ENCODE measurements around the gene MLIP.
A peak's percentile ranks its signal among the peaks of the same experiment; 100 is the strongest.
"Not testable (repeated sequence)": the region's sequence is repeated elsewhere in the genome, so short reads cannot be mapped to it uniquely, and the experiment has no call there.

MLIP gene

GRCh38 chr6:54232703-54233102 is 121.5 kb downstream of the MLIP start:
- no peak for DNase-seq

GRCh38 chr6:54234539-54234938 is 123.3 kb downstream of the MLIP start:
- no peak for DNase-seq

GRCh38 chr6:54236984-54237383 is 125.7 kb downstream of the MLIP start:
- no peak for DNase-seq

- DNase-seq, result no peak
Measured at GRCh38 chr6:54238396-54238795, 127.2 kb downstream of the MLIP start.

GRCh38 chr6:54243699-54244098 is 132.5 kb downstream of the MLIP start:
- DNase-seq, result no peak

GRCh38 chr6:54244430-54244829 is 133.2 kb downstream of the MLIP start:
- no peak for DNase-seq

GRCh38 chr6:54245265-54245664 is 134.0 kb downstream of the MLIP start:
- DNase-seq, result no peak

- no peak for DNase-seq
Measured at GRCh38 chr6:54248319-54248718, 137.1 kb downstream of the MLIP start.

GRCh38 chr6:54248994-54249393 is 137.8 kb downstream of the MLIP start:
- DNase-seq, result no peak

- DNase-seq, result not testable (repeated sequence)
Measured at GRCh38 chr6:54249812-54250211, 138.6 kb downstream of the MLIP start.

- DNase-seq, result no peak
Measured at GRCh38 chr6:54252496-54252895, 141.3 kb downstream of the MLIP start.

- DNase-seq, result no peak
Measured at GRCh38 chr6:54252916-54253315, 141.7 kb downstream of the MLIP start.

GRCh38 chr6:54254886-54255285 is 143.6 kb downstream of the MLIP start:
- no peak for DNase-seq

GRCh38 chr6:54255886-54256285 is 144.6 kb downstream of the MLIP start:
- DNase-seq, result no peak

GRCh38 chr6:54260025-54260424 is 148.8 kb downstream of the MLIP start:
- DNase-seq, result no peak

- DNase-seq, result no peak
Measured at GRCh38 chr6:54262499-54262898, 151.3 kb downstream of the MLIP start.

- no peak for DNase-seq
Measured at GRCh38 chr6:54262971-54263370, 151.7 kb downstream of the MLIP start.

- no peak for DNase-seq
Measured at GRCh38 chr6:54264581-54265272, 153.5 kb downstream of the MLIP start.

GRCh38 chr6:54266400-54266923 is 155.2 kb downstream of the MLIP start:
- no peak for DNase-seq

GRCh38 chr6:54267798-54268197 is 156.6 kb downstream of the MLIP start:
- peak; percentile 6 for DNase-seq

GRCh38 chr6:54273214-54273820 is 162.1 kb downstream of the MLIP start:
- DNase-seq, result no peak

GRCh38 chr6:54274383-54274782 is 163.1 kb downstream of the MLIP start:
- DNase-seq, result no peak

GRCh38 chr6:54282186-54282585 is 170.9 kb downstream of the MLIP start:
- DNase-seq, result no peak

GRCh38 chr6:54284161-54284860 is 173.1 kb downstream of the MLIP start:
- no peak for DNase-seq
